ENCODE data around the gene ACTR3C.
"Not testable (repeated sequence)": the region's sequence is repeated elsewhere in the genome, so short reads cannot be mapped to it uniquely, and the experiment has no call there.

The ACTR3C gene

GRCh38 chr7:150321788-150322113 is 1.6 kb downstream of the ACTR3C start:
- H3K4me3 ChIP-seq (ENCODE audit: low read depth, low read length) = no peak overlapping the region
- TF ChIP-seq CTCF (IDR thresholded peaks at IDR 0.05; ENCODE audit: low read depth, low read length, missing control alignments) = no peak
- H3K27me3 ChIP-seq (replicated peaks) = peaks cover 8% of the 10 kb centered on the region
- no peaks in the 10 kb centered on the region for H3K36me3 ChIP-seq (replicated peaks)
- no peak overlapping the region for H3K27ac ChIP-seq
- in situ Hi-C loops (cut with HindIII; ENCODE audit: low pct_ligation_motif_present, low sequenced_read_pairs) = no loop called here
- DNase-seq = no peak

DNA sequence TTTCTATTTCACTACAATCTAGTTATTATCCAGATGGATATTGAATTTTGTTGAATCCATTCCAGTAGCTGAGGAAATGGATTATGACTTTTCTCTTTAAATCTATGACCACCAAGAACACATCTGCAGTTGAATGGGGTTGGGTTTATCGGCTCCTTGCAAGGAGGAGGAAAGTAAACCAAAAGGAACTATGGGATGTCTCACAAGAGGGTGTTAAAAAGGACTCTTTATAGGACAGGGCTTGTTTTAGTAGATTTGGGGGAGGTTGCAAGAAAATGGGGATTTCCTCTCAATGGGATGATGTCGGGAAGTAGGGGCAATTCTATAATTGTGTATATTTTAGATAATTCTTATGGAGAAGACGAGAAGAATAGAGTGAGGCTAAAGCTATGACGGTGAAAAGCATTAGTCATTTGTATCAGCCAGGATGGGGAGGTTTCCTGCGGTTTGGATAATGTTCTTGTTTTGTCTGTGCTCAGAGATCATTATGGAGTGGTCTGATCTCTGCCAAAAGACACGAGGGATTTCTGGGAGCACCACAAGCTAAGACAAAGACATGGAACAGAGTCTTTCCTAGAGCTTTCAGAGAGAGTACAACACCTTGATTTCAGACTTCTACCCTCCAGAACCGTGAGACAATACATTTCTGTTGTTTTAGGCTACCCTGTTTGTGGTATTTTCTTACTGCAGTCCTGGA is 5.4 kb downstream of the ACTR3C start:
- in situ Hi-C loops (cut with HindIII; ENCODE audit: low pct_ligation_motif_present, low sequenced_read_pairs) = no loop called here
- H3K4me3 ChIP-seq (ENCODE audit: low read depth, low read length) = no peak overlapping the region
- no peaks in the 10 kb centered on the region for H3K36me3 ChIP-seq (replicated peaks)
- DNase-seq = peak; percentile 9
- H3K27me3 ChIP-seq (replicated peaks) = peaks cover 1% of the 10 kb centered on the region
- no peak overlapping the region for H3K27ac ChIP-seq
- TF ChIP-seq CTCF (IDR thresholded peaks at IDR 0.05; ENCODE audit: low read depth, low read length, missing control alignments) = no peak

DNA sequence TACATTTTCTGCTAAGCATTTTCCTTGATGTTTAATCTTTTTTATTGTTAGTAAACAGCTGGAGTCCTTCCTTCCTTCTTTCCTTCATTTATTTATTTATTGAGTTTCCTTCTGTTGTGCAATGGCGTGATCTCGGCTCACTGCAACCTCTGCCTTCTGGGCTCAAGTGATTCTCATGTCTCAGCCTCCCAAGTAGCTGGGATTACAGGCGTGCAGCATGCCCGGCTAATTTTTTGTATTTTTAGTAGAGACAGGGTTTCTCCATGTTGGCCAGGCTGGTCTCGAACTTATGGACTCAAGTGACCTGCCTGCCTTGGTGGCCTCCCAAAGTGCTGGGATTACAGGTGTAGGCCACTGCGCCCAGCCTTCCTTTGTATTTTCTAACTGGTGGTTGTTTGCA is 6.4 kb downstream of the ACTR3C start:
- H3K27me3 ChIP-seq (replicated peaks); H3K4me3 ChIP-seq (ENCODE audit: low read depth, low read length); H3K27ac ChIP-seq; H3K36me3 ChIP-seq (replicated peaks); DNase-seq; in situ Hi-C loops (cut with HindIII; ENCODE audit: low pct_ligation_motif_present, low sequenced_read_pairs): not testable (repeated sequence)

DNA sequence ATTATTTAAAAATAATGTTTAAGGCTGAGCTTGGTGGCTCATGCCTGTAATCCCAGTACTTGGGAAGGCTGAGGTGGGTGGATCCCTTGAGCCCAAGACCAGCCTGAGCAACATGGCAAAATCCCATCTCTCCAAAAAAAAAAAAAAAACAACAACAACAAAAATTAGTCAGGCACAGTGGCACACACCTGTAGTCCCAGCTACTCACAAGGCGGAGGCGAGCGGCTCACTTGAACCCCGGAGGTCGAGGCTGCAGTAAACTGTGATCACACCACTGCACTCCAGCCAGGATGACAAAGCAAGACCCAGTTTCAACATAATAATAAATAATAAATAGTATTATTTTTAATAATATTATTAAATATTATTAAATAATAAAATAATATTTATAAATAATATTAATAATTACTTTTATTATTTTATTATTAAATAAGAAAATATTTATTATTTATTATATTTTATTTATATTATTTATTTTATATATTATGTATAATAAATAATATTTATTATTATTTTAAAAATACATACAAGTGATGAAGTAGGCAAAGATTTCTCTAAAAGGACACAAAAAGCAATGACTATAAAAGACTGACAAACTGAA is 8.6 kb downstream of the ACTR3C start:
- Histone ChIP-seq H3K27ac (no peak overlapping the region), H3K36me3 (replicated peaks) (no peaks in the 10 kb centered on the region), H3K4me3 (ENCODE audit: low read depth, low read length) (no peak overlapping the region), H3K27me3 (replicated peaks) (no peaks in the 10 kb centered on the region)
- no peak for TF ChIP-seq CTCF (IDR thresholded peaks at IDR 0.05; ENCODE audit: low read depth, low read length, missing control alignments)
- in situ Hi-C loops (cut with HindIII; ENCODE audit: low pct_ligation_motif_present, low sequenced_read_pairs) = no loop called here
- no peak for DNase-seq

- TF ChIP-seq CTCF (IDR thresholded peaks at IDR 0.05; ENCODE audit: low read depth, low read length, missing control alignments) = no peak
- no peaks in the 10 kb centered on the region for H3K36me3 ChIP-seq (replicated peaks)
- DNase-seq = no peak
- in situ Hi-C loops (cut with HindIII; ENCODE audit: low pct_ligation_motif_present, low sequenced_read_pairs) = no loop called here
- H3K27ac ChIP-seq = no peak overlapping the region
- no peaks in the 10 kb centered on the region for H3K27me3 ChIP-seq (replicated peaks)
- H3K4me3 ChIP-seq (ENCODE audit: low read depth, low read length) = no peak overlapping the region
These were observed 9.5 kb downstream of the ACTR3C start for GRCh38 chr7:150313870-150314269.

GRCh38 chr7:150313367-150313809 is 10.0 kb downstream of the ACTR3C start:
- no peaks in the 10 kb centered on the region for H3K36me3 ChIP-seq (replicated peaks)
- no peaks in the 10 kb centered on the region for H3K27me3 ChIP-seq (replicated peaks)
- H3K4me3 ChIP-seq (ENCODE audit: low read depth, low read length) = no peak overlapping the region
- no peak for DNase-seq
- no peak overlapping the region for H3K27ac ChIP-seq
- TF ChIP-seq CTCF (IDR thresholded peaks at IDR 0.05; ENCODE audit: low read depth, low read length, missing control alignments) = no peak
- in situ Hi-C loops (cut with HindIII; ENCODE audit: low pct_ligation_motif_present, low sequenced_read_pairs) = no loop called here

DNA sequence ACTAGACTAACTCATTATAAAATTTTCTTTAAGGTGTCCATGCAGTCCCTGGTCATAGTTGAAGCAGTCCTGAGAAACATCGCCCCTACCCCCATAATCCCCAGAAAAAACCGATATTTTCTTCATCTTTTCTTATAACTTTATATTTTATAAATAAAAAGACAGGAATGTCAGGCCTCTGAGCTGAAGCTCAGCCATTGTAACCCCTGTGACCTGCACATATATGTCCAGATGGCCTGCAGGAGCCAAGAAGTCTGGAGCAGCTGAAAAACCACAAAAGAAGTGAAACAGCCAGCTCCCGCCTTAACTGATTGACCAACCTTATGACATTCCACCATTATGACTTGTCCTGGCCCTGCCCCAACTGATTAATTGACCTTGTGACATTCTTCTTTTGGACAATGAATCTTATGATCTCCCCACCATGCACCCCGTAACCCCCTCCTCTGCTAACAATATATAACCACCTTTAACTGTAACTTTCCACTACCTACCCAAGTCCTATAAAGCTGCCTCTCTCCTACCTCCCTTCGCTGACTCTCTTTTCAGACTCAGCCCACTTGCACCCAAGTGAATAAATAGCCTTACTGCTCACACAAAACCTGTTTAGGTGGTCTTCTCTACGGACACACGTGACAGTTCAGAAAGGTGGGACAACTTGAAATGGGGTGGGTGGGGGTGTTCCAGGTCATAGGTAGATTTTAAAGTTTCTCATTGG is 10.5 kb downstream of the ACTR3C start:
- H3K27ac ChIP-seq; H3K27me3 ChIP-seq (replicated peaks); in situ Hi-C loops (cut with HindIII; ENCODE audit: low pct_ligation_motif_present, low sequenced_read_pairs); DNase-seq; H3K36me3 ChIP-seq (replicated peaks); H3K4me3 ChIP-seq (ENCODE audit: low read depth, low read length): not testable (repeated sequence)

All from brain microvascular endothelial cell (primary cell).